Loucy (cell line): ENCODE data around the gene SYP.
A peak's percentile ranks its signal among the peaks of the same experiment; 100 is the strongest.

Experiments
- H2AFZ ChIP-seq: fragments of 200-600 bp; sonication (generic); 2 replicates; pipeline ENCODE4 v1.6.0; 2016; ENCODE audit warnings: antibody characterized with exemption, mild to moderate bottlenecking, low read length, moderate library complexity
- H3F3A ChIP-seq: fragments of 200-600 bp; 2 replicates; pipeline ENCODE4 v1.6.0; 2016; ENCODE audit warnings: antibody characterized with exemption, low read depth, mild to moderate bottlenecking
- H3K27me3 ChIP-seq: fragments of 200-600 bp; sonication (generic); 2 replicates; pipeline ENCODE4 v1.6.1; 2014; ENCODE audit warnings: low read length, mild to moderate bottlenecking; ENCODE audit not compliant: insufficient read depth, poor library complexity, severe bottlenecking
- H3K36me3 ChIP-seq: fragments of 200-600 bp; sonication (generic); 2 replicates; pipeline ENCODE4 v1.6.1; 2016; ENCODE audit warnings: low read length; ENCODE audit not compliant: insufficient read depth
- H3K4me1 ChIP-seq: fragments of 200-600 bp; sonication (generic); 2 replicates; pipeline ENCODE4 v1.5.1; 2014; ENCODE audit warnings: low read length, mild to moderate bottlenecking; ENCODE audit not compliant: insufficient read depth, poor library complexity, severe bottlenecking
- H3K4me2 ChIP-seq: fragments of 200-600 bp; sonication (generic); 2 replicates; pipeline ENCODE4 v1.6.0; 2014; ENCODE audit warnings: antibody characterized with exemption, low read length, low read depth, mild to moderate bottlenecking; ENCODE audit not compliant: poor library complexity, severe bottlenecking
- H3K4me3 ChIP-seq: fragments of 200-600 bp; sonication (generic); 2 replicates; pipeline ENCODE4 v1.5.1; 2014; ENCODE audit warnings: low read length, mild to moderate bottlenecking, mixed read lengths; ENCODE audit not compliant: poor library complexity, severe bottlenecking
- H3K79me2 ChIP-seq: fragments of 200-600 bp; sonication (generic); 2 replicates; pipeline ENCODE4 v1.6.1; 2014; ENCODE audit warnings: low read length; ENCODE audit not compliant: insufficient read depth
- H3K9ac ChIP-seq: fragments of 200-600 bp; sonication (generic); 2 replicates; pipeline ENCODE4 v1.6.0; 2014; ENCODE audit warnings: mild to moderate bottlenecking, low read depth, low read length, moderate library complexity; ENCODE audit not compliant: poor library complexity, severe bottlenecking
- H3K9me2 ChIP-seq: fragments of 200-600 bp; sonication (generic); replicated peaks from 2 replicates; pipeline ENCODE4 v1.6.1; 2016; ENCODE audit warnings: low read depth, low read length, mixed read lengths
- H3K9me3 ChIP-seq: fragments of 200-600 bp; sonication (generic); 2 replicates; pipeline ENCODE4 v1.6.1; 2014; ENCODE audit warnings: mild to moderate bottlenecking, antibody characterized with exemption, low read length, low read depth; ENCODE audit not compliant: insufficient read depth
- H4K20me1 ChIP-seq: fragments of 200-600 bp; sonication (generic); 2 replicates; pipeline ENCODE4 v1.6.0; 2014; ENCODE audit warnings: antibody characterized with exemption, low read length, mild to moderate bottlenecking; ENCODE audit not compliant: insufficient read depth, poor library complexity, severe bottlenecking
- EZH2phosphoT487 ChIP-seq: fragments of 200-600 bp; IDR thresholded peaks from 2 replicates; pipeline ENCODE4 v1.6.1; 2018; ENCODE audit warnings: antibody characterized with exemption, mild to moderate bottlenecking, moderate library complexity, borderline replicate concordance
- TF ChIP-seq, protein P1 (sequence below): fragments of 200-600 bp; sonication (generic); conservative IDR thresholded peaks from 2 replicates; pipeline ENCODE4 v1.5.1; 2014; ENCODE audit warnings: mild to moderate bottlenecking, antibody characterized with exemption, low read length

The SYP gene

DNA sequence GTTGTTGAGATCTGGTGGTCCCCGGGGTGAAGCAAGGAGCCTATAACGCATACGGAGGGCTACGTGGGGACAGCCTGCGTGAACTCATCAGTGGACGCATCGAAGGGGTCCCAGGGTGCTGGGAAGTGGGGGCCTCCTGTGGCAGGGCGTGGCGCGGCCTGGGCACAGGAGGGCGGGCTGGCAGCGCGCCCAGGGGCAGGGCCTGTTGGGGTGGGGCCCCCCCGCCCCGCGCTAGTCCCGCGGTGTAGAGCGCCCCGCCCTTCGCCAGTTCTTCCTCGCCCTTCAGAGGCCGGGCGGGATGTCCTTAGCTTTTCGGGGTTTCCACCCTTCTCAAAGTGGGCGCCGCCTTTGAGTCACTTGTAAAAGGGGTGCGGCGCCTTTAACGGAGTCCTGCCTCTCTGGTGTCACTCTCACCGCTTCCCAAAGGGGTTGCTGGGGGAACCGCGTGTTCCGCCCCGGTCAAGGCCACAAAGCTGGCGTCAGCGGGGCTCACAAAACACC is 27.7 kb downstream of the SYP start:
- H2AFZ ChIP-seq = peak overlapping the region; percentile 73
- H3K4me2 ChIP-seq = peak overlapping the region; percentile 94
- no peaks in the 10 kb centered on the region for H3K36me3 ChIP-seq

GRCh38 chrX:49171752-49172279 is 28.2 kb downstream of the SYP start, which contains the start of gene PLP2:
PLP2 (plus strand) TSS chrX:49171898; CDS start chrX:49172001, 103 bp downstream.
- Histone ChIP-seq H2AFZ (peak within 1 kb of the TSS; percentile 73), H3K36me3 (no peaks in the 10 kb centered on the region), H3K79me2 (peaks cover 24% of the 10 kb centered on the region), H3K4me3 (peak within 1 kb of the TSS; percentile 90), H3F3A (peaks cover 4% of the 10 kb centered on the region; the same call in 1 of the 2 replicates), H3K27me3 (no peaks in the 10 kb centered on the region), H4K20me1 (peaks cover 15% of the 10 kb centered on the region), H3K9ac (peak within 1 kb of the TSS; percentile 95), H3K4me2 (peak within 1 kb of the TSS; percentile 94), H3K9me3 (no peaks in the 10 kb centered on the region), H3K4me1 (peaks cover 19% of the 10 kb centered on the region), H3K9me2 (no peaks in the 10 kb centered on the region)
- no peak for TF ChIP-seq EZH2phosphoT487
- TF ChIP-seq, protein P1, sequence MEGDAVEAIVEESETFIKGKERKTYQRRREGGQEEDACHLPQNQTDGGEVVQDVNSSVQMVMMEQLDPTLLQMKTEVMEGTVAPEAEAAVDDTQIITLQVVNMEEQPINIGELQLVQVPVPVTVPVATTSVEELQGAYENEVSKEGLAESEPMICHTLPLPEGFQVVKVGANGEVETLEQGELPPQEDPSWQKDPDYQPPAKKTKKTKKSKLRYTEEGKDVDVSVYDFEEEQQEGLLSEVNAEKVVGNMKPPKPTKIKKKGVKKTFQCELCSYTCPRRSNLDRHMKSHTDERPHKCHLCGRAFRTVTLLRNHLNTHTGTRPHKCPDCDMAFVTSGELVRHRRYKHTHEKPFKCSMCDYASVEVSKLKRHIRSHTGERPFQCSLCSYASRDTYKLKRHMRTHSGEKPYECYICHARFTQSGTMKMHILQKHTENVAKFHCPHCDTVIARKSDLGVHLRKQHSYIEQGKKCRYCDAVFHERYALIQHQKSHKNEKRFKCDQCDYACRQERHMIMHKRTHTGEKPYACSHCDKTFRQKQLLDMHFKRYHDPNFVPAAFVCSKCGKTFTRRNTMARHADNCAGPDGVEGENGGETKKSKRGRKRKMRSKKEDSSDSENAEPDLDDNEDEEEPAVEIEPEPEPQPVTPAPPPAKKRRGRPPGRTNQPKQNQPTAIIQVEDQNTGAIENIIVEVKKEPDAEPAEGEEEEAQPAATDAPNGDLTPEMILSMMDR = no peak

More for the DNA sequence above, 27.7 kb downstream of the SYP start:
- TF ChIP-seq, protein P1 = no peak
- TF ChIP-seq EZH2phosphoT487 = no peak
- H3K27me3 ChIP-seq = no peaks in the 10 kb centered on the region
- no peaks in the 10 kb centered on the region for H3K9me2 ChIP-seq
- 0 out of 2 replicates have a peak, but pooled peaks cover 4% of the 10 kb centered on the region for H3F3A ChIP-seq
- peaks cover 24% of the 10 kb centered on the region for H3K79me2 ChIP-seq
- no peaks in the 10 kb centered on the region for H3K9me3 ChIP-seq
- peak overlapping the region; percentile 95 for H3K9ac ChIP-seq
- H4K20me1 ChIP-seq = peaks cover 15% of the 10 kb centered on the region
- peaks cover 19% of the 10 kb centered on the region for H3K4me1 ChIP-seq
- H3K4me3 ChIP-seq = peak overlapping the region; percentile 90

DNA sequence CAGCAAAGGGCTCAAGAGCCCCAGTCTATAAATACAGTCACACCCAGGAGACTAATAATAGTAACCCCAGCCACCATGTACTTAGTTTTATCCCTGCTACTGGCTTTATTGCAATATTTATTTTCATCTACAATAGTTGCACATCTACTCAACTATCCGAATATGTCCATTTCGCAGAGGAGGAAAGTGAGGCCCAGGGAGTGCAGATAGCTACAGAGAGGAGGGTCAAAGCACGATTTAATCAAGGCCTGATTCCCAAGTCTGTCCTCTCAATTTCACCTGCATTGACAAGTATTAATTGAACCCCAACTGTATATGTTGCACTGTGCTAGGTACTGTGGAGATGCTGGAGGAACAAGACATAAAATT is 32.3 kb downstream of the SYP start:
- H3K4me2 ChIP-seq = peak overlapping the region; percentile 76
- peak overlapping the region; percentile 76 for H3K4me3 ChIP-seq
- no peak for TF ChIP-seq EZH2phosphoT487
- TF ChIP-seq, protein P1 = no peak

More for the DNA sequence above, 32.3 kb downstream of the SYP start:
- Histone ChIP-seq H2AFZ (no peak overlapping the region), H4K20me1 (peaks cover 1% of the 10 kb centered on the region), H3K9me3 (no peaks in the 10 kb centered on the region), H3K27me3 (no peaks in the 10 kb centered on the region), H3K36me3 (no peaks in the 10 kb centered on the region), H3K9me2 (no peaks in the 10 kb centered on the region), H3K9ac (peak overlapping the region; percentile 82), H3K79me2 (peaks cover 4% of the 10 kb centered on the region), H3K4me1 (peaks cover 18% of the 10 kb centered on the region), H3F3A (peaks cover 8% of the 10 kb centered on the region; the same call in 1 of the 2 replicates)
